Dedifferentiated amniotic fluid mesenchymal stem cell (primary cell): ENCODE measurements around the gene FOXI3.

Experiments
- DNase-seq: peaks from one replicate; pipeline ENCODE4 v3.0.0-alpha.2; 2016; ENCODE audit errors: extremely low spot score

Gene FOXI3

GRCh38 chr2:88452565-88452905 is at the start of gene FOXI3:
FOXI3 (minus strand) TSS chr2:88452693; CDS start chr2:88452535, 158 bp downstream.
- DNase-seq: no peak

GRCh38 chr2:88500691-88501090 is 48.2 kb upstream of the FOXI3 start:
- DNase-seq: no peak

- no peak for DNase-seq
These were observed 46.7 kb upstream of the FOXI3 start for GRCh38 chr2:88499204-88499603.

DNA sequence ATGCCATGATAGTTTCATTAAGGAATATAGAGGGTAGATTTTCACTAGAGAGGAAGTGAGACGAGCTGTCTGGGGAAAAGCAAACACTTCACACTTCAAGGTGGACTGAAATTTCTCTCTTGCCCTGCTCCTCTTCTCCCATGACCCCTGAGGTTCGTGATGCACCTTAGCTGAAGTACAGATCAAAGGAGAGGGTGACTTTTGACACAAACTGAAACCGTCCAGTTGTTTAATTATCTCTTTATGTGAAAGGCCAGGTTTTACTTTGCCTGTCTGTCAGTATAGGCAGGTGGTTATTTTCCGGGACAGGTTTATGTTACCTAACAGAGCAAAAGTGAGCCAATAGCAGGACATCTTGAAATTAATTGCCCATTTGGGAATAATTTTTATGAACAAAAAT is 41.0 kb upstream of the FOXI3 start:
- DNase-seq: no peak

DNA sequence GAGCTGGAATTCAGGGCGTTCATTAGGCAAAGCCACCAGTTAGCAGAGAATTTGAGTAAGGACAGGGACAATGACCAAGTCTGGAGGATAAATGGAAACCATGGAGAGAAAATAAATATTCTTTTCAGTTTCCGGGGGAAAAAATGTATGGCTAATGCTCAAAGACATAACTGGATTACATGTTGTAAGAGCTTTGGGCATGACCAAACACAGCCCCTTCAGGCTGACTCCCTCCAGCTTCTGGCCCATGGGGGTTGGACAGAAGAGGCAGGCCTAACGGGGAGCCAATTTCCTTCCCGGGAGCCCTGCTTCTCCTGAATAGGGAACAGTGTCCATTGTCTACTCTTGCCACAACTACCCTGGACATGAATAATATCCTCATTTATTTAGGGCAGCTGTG is 39.5 kb upstream of the FOXI3 start:
- no peak for DNase-seq

GRCh38 chr2:88489181-88489580 is 36.7 kb upstream of the FOXI3 start:
- no peak for DNase-seq

DNA sequence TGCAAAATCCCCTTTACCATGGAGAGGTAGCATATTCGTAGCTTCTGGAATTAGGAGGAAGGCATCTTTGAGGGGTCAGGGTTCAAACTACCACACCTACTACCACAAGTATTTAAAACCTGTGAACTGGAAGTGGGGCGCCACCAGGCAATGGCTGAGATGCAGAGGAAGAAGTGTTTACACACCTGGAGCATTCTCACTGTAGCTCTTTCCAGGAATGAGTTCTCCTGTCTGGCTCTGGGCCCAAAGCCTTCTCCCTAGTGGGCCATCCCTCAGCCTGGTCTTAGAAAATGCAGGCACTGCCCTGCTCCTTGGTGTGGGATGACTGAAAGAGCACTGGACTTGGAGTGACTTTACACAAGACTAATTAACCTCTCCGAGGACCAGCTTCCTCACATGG is 30.7 kb upstream of the FOXI3 start:
- DNase-seq: no peak

- DNase-seq: no peak
These were observed 29.3 kb upstream of the FOXI3 start for GRCh38 chr2:88481691-88482336.

- DNase-seq: no peak
These were observed 20.3 kb upstream of the FOXI3 start for GRCh38 chr2:88472811-88473210.

- no peak for DNase-seq
These were observed 18.8 kb upstream of the FOXI3 start for GRCh38 chr2:88471083-88471942.

DNA sequence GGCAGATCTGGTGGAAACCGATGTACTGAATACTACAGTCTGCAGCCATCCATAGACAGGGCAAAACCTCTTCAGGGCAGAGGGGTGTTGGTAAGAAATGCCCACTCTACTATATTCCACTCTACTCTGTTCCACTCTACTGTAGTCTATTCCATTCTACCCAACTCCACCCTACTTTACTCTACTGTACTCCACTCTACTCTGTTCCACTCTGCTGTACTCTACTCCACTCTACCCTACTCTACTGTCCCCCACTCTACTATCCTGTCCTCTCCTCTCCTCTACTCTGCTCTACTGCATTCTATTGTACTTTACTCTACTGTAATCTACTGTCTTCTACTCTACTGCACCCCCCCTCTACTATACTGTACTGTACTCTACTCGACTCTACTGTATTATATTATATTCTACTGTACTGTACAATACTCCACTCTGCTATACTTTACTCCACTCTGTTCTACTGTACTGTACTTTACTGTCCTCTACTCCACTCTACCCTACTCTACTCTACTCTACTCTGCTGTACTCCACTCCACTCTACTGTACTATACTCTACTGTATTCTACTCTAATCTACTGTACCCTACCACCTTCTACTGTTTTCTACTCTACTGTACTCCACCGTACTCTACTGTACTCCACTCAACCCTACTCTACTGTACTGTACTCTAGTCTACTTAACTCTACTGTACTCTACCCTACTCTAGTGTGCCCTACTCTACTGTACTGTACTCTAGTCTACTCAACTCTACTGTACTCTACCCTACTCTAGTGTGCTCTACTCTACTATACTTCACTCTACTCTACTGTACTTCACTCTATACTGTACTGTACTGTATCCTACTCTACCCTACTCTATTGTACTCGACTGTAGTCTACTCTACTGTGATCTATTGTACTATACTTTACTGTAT is 17.0 kb upstream of the FOXI3 start:
- no peak for DNase-seq

DNA sequence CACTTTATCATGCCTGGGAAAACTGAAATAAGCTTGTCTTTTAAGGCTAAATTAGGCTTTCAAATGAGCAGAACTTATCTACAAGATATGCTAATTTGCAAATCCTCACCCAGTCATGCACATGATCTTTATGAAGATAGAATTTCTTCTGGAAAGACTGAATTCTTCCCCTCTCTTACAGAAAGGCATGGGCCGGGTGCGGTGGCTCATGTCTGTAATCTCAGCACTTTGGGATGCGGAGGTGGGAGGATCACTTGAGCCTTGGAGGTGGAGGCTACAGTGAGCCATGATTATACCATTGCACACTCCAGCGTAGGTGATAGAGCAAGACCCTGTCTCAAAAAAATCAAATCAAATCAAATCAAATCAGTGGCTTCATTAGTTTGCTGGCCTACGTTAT is 11.7 kb upstream of the FOXI3 start:
- DNase-seq: no peak

- DNase-seq: no peak
These were observed 6.1 kb upstream of the FOXI3 start for GRCh38 chr2:88458633-88459032.

DNA sequence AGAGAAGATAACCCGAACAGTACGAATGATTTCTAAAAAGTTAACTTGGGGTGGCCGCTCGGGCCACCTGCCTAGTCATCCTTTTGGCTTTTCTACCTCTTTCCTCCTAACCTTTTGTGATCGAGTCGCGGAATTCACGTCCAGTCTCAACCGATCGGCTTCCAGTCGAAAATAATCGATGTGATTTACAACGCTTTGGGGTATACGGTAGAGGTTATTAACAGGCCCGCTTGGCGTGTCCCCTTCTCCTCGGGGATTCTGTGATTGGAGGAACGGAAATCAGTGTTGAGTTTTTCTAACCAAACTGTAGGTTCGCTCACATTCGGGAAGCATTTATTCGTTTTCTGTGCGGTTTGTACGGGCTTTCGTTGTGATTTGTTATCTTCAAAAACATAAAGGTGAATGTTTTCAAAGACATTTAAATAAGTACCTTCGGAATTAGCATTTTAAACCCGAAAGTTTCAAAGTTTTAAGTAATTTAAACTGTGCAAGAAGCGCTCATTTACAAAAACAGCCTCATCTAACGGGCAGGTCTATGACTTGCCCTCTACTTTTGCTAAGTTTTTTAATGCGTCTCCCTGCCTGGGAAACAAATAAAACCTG is 588 bp upstream of the FOXI3 start:
- no peak for DNase-seq

DNA sequence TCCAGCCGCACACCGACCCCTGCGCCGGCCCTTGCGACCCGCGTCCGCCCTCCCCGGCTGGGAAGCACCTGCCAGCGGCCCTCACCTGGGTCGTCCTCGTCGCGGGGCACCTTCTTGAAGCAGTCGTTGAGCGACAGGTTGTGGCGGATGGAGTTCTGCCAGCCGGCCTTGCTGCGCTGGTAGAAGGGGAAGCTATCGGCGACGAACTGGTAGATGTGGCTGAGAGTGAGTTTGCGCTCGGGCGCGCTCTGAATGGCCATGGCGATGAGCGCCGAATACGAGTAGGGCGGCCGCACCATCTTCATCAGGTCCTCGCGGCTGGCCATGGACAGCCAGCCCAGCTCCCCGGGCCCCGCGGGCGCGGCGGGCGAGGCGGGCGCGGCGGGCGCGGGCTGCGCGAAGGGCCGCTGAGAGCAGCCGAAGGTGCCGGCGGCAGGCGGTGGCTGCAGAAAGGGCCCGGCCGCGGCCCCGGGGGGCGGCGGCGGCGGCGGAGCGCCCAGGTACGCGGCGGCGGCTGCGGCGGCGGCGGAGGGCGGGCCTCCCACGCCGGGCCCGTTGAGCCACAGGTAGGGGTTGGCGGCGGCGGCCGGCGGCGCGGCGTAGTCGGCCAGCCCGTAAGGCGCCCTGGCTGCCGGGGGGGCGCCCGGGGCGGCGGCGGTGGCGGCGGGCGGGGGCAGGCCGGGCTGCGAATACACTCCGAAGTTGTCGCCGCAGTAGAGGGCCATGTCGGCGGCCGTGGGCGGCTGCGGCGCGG is 505 bp downstream of the FOXI3 start:
- no peak for DNase-seq

GRCh38 chr2:88450925-88451810 is 1.3 kb downstream of the FOXI3 start:
- no peak for DNase-seq

- no peak for DNase-seq
These were observed 2.3 kb downstream of the FOXI3 start for GRCh38 chr2:88450186-88450585.

- DNase-seq: no peak
These were observed 4.2 kb downstream of the FOXI3 start for GRCh38 chr2:88448248-88448647.

DNA sequence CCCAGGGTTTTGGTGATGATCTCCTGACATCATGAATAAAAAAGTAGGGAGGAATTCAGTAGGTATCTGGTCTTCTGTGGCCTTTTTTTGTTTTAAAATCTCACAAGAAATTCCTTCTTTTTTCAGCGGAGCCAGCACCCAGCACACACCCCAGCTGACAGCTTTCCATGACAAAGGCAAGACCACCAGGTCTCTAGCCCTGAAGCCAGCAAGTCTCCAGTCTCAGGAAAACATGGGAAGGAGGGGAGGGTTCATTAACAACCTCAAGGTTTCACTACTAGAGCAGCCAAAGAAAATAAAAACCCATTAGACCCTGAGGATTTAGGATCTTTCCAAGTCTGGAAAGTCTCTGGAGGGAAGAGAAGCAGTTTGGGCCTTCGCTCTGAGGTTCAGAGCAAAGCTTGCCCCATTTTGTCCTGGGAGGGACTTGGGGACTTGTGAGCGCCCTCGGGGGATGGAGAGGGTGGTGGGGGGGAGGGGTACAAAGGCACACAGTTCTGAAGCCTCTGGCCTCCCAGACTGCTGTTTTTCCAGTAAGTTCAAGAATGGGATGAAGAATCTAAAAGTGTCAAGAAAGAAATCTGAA is 9.0 kb downstream of the FOXI3 start:
- no peak for DNase-seq

- no peak for DNase-seq
These were observed 10.0 kb downstream of the FOXI3 start for GRCh38 chr2:88442473-88442872.
